ENCODE data around the gene PRRC2B. TPM values are rescaled to one million over a fixed set of nuclear protein-coding genes. Genes with fewer than 3 reads are reported as not detected.

The PRRC2B gene
- total and polyA plus RNA-seq, 2 of the 13 experiments (the other 11 are each of a cell fraction or from before 2014, with no cell fraction given) = 20.8 to 37.4 TPM

- TF ChIP-seq CBX5 (CRISPR knock-in tag; IDR thresholded peaks at IDR 0.05; ENCODE audit: borderline replicate concordance) = peak; percentile 58; the same call in 1 of the 2 replicates
- peak; percentile 89 for TF ChIP-seq RNF2 (conservative IDR thresholded peaks at IDR 0.05; ENCODE audit: low read depth)
- TF ChIP-seq SUZ12 (IDR thresholded peaks at IDR 0.05; ENCODE audit: low read depth, low read length) = no peak
- TF ChIP-seq, protein P1, sequence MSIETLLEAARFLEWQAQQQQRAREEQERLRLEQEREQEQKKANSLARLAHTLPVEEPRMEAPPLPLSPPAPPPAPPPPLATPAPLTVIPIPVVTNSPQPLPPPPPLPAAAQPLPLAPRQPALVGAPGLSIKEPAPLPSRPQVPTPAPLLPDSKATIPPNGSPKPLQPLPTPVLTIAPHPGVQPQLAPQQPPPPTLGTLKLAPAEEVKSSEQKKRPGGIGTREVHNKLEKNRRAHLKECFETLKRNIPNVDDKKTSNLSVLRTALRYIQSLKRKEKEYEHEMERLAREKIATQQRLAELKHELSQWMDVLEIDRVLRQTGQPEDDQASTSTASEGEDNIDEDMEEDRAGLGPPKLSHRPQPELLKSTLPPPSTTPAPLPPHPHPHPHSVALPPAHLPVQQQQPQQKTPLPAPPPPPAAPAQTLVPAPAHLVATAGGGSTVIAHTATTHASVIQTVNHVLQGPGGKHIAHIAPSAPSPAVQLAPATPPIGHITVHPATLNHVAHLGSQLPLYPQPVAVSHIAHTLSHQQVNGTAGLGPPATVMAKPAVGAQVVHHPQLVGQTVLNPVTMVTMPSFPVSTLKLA (IDR thresholded peaks at IDR 0.05) = no peak
- no peak for TF ChIP-seq KLF13 (CRISPR knock-in tag; IDR thresholded peaks at IDR 0.05)
- TF ChIP-seq, protein P2, sequence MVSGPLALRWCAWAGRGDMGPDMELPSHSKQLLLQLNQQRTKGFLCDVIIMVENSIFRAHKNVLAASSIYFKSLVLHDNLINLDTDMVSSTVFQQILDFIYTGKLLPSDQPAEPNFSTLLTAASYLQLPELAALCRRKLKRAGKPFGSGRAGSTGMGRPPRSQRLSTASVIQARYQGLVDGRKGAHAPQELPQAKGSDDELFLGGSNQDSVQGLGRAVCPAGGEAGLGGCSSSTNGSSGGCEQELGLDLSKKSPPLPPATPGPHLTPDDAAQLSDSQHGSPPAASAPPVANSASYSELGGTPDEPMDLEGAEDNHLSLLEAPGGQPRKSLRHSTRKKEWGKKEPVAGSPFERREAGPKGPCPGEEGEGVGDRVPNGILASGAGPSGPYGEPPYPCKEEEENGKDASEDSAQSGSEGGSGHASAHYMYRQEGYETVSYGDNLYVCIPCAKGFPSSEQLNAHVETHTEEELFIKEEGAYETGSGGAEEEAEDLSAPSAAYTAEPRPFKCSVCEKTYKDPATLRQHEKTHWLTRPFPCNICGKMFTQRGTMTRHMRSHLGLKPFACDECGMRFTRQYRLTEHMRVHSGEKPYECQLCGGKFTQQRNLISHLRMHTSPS (CRISPR knock-in tag; IDR thresholded peaks at IDR 0.05; ENCODE audit: low read depth) = peak; percentile 70
- TF ChIP-seq REST (IDR thresholded peaks at IDR 0.05; ENCODE audit: borderline replicate concordance in 1 of 2, low read depth in 1 of 2, low read length in 2 of 2) = no peak; a peak in 1 of 4 replicates
- 0 out of 2 replicates have a peak, but pooled peaks have one; percentile 44 for TF ChIP-seq ZNF780A (CRISPR knock-in tag; IDR thresholded peaks at IDR 0.05)
- TF ChIP-seq, protein P3, sequence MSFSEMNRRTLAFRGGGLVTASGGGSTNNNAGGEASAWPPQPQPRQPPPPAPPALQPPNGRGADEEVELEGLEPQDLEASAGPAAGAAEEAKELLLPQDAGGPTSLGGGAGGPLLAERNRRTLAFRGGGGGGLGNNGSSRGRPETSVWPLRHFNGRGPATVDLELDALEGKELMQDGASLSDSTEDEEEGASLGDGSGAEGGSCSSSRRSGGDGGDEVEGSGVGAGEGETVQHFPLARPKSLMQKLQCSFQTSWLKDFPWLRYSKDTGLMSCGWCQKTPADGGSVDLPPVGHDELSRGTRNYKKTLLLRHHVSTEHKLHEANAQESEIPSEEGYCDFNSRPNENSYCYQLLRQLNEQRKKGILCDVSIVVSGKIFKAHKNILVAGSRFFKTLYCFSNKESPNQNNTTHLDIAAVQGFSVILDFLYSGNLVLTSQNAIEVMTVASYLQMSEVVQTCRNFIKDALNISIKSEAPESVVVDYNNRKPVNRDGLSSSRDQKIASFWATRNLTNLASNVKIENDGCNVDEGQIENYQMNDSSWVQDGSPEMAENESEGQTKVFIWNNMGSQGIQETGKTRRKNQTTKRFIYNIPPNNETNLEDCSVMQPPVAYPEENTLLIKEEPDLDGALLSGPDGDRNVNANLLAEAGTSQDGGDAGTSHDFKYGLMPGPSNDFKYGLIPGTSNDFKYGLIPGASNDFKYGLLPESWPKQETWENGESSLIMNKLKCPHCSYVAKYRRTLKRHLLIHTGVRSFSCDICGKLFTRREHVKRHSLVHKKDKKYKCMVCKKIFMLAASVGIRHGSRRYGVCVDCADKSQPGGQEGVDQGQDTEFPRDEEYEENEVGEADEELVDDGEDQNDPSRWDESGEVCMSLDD (CRISPR knock-in tag; IDR thresholded peaks at IDR 0.05; ENCODE audit: borderline replicate concordance) = no peak
- TF ChIP-seq ZNF574 (CRISPR knock-in tag; IDR thresholded peaks at IDR 0.05) = peak; percentile 59
- peak; percentile 89 for TF ChIP-seq TARDBP (CRISPR knock-in tag; IDR thresholded peaks at IDR 0.05)
- no peak for TF ChIP-seq CERS6 (CRISPR knock-in tag; IDR thresholded peaks at IDR 0.05)
- TF ChIP-seq ARNT (IDR thresholded peaks at IDR 0.05) = no peak
- TF ChIP-seq ZNF326 (CRISPR knock-in tag; IDR thresholded peaks at IDR 0.05; ENCODE audit: borderline replicate concordance) = no peak
These were observed 151.3 kb downstream of the PRRC2B start, which contains the start of gene PRRT1B (continued) for GRCh38 chr9:131545003-131545785.
